Measurements from ENCODE around the gene GRIFIN.

The GRIFIN gene

DNA sequence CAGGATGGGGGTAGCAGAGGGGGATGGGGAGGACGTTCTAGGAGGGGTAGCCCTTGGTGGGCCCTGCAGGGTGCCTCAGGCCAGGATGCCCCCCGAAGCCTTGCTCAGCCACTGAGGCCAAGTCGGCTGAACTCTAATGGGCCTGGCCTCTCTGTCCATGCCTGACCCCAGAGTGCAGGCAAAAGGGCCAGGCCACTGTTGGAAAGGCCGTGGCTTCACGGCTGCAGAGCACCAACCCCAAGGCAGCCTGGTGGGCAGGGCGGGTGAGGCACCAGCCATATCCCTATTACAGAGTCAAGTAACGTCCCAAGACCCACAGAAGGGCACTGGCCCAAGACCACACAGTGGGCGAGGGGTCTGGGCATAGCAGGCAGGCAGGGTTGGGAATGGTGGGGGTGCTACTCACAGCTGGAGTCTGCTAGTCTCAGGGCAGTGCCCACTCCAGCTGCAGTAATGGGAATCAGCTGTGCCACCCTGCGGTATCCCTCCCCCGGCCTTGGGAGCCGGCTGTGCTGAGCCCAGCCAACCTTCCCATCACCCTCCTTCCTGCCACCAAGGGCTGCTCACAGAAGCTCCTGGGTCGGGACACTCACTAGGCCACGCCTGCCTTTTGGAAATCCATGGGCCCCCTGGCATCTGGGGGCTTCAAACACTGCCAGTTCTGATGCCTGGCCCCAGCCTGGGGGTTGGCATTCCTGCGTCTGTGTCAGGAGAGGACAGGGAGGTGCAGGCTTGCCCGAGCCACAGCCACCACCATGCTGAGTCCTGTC, 39.4 kb upstream of the GRIFIN start:
- no peak for DNase-seq
- intact Hi-C loops (cut with DNase I) = no loop called here

DNA sequence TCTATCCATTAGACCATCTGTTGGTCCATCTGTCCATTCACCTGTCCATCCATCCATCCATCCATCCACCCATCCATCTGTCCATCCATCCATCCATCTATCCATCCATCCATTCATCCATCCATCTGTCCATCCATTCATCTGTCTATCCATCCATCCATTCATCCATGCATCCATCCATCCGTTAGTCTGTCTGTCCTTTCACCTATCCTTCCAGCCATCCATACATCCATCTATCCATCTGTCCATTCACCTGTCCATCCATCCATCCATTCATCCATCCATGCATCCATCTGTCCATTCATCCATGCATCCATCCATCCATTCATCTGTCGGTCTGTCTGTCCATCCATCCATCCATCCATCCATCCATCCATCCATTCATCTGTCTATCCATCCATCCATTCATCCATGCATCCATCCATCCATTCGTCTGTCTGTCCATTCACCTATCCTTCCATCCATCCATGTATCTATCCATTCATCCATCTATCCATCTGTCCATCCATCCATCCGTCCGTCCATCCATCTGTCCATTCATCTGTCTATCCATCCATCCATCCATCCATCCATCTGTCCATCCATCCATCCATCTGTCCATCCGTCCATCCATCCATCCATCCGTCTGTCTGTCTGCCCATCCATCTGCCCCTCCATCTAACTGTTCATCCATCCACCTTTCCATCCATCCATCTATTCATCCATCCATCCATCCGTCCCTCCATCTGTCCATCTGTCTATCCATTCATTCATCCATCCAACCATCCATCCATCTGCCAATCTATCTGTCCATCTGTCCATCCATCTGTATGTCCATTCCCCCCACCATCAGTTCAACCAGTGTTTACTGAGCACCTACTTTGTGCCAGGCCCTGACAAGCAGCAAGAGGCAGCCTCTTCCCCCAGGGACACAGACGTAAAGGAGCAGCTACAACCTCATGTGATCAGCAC, 38.5 kb upstream of the GRIFIN start:
- intact Hi-C loops (cut with DNase I) = no loop called here
- DNase-seq = no peak

DNA sequence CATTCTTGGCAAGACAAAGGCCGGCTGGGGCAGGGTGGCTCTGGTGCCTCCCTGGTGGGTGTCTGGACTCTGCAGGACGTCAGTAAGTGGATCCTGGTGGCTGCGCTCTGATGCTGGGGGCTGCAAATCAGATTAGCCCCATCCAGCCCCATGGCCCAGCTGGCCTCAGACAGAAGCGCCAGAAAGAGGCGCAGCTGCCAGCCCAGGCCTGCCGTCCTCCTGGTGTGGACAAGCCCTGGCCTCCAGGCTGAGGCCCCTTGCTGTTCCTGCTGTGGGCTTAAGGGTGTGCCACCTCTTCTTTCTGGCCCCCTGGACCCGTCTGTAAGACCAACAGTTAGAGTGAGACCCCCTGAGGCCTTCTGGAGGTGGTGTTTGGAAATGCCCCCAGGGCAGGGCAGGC, 37.5 kb upstream of the GRIFIN start:
- intact Hi-C loops (cut with DNase I) = no loop called here
- DNase-seq = no peak

DNA sequence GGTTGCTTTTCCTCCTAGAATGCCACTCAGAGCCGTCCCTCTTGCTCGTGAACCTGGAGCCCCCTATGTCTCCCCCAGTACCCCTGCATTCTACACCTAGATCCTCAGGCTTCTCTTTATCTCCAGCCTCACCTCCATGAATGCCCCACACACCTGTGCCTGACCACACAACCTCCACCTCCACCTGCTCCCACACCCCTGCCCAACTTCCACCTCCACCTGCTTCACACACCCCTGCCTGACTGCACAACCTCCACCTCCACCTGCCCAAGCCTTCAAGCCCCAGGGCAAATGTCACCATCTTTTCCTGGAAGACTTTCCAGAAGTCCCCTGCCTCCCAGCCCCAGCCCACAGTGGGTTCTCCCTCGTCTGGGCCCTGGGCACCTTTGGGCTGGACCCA, 36.5 kb upstream of the GRIFIN start:
- intact Hi-C loops (cut with DNase I) = no loop called here
- no peak for DNase-seq

DNA sequence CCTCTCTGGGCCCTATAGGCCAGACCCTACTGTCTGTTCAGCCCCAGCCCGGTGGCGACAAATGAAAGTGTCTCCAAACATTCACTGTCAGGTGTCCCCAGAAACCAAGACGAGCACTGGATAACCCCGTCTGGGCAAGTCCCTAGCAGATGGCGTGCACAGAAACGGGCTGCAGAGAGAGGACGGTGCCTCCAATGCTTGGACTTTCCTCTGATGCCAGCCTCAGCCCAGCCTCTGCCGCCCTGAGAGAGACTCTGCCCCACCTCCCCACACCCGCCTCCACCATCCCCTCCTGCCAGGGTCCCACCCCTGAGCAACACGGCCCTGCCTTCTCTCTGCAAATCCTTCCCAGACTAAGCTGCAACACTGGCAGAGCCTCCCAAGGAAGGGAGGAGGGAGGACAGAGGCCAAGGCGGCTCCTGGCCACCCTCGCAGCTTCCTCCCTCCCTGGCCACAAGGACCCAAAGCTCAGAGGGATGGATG, 36.0 kb upstream of the GRIFIN start:
- intact Hi-C loops (cut with DNase I) = no loop called here
- peak in 1 of 42 donors; percentile 47 for DNase-seq

DNA sequence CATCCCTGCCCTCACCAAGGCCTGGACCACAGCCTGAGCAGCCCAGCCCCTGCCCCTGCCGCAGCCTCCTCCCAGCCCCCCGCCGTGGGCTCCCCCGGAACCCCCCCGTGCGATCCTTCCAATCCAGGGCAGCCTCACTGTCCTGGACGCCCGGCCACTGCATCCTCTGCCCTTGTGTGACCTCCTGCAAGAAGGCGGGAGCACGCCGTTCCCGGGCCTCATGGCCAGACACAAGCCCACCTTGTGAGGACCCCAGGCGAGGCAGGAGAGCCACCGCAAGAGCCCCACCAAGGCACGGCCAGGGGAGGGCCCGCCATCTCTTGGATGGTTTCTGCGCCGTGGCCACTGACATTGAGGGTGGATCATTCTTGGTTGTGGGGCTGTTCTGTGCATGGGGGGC, 35.6 kb upstream of the GRIFIN start:
- DNase-seq = no peak
- intact Hi-C loops (cut with DNase I) = no loop called here

DNA sequence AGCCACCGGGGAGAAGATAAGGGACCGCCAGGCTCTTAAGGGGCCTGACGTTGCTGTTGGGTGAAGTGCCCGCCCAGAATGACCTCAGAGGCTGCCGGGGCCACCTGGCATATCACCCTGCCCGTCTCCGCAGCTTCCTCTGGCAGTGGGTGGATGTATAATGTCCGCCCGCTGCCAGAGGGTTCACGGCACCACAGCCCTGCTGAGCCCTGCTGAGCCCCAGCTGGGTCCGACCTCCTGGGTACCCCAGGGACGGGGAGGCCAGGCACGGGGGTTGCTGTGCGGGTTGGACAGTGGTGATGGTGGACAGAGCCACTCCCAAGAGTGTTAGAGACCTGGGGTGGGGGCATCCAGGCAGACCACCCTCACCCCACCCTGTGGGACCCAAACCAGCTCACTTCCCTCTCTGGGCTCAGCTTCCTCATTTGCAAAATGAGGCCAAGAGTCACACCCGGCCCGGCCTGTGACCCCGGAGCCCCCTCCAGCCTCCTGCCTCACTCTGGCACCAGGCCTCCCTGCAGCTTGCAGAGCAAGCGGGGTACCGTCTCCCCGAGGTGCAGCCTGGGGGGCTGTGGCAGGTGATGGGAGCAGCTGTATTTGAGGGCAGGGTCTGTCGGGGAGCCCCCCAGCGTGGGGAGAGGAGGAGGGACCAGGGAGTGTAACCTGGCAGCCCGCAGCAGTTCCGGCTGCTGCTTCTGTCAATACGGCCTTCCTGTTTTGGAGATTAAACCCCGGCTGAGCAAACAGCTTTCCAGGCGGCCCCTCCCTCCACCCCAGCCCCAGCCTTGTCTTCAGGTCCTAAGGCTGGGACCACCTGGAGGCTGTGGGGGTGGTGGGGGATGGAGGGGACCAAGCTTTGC, 34.9 kb upstream of the GRIFIN start:
- intact Hi-C loops (cut with DNase I) = no loop called here
- no peak for DNase-seq

DNA sequence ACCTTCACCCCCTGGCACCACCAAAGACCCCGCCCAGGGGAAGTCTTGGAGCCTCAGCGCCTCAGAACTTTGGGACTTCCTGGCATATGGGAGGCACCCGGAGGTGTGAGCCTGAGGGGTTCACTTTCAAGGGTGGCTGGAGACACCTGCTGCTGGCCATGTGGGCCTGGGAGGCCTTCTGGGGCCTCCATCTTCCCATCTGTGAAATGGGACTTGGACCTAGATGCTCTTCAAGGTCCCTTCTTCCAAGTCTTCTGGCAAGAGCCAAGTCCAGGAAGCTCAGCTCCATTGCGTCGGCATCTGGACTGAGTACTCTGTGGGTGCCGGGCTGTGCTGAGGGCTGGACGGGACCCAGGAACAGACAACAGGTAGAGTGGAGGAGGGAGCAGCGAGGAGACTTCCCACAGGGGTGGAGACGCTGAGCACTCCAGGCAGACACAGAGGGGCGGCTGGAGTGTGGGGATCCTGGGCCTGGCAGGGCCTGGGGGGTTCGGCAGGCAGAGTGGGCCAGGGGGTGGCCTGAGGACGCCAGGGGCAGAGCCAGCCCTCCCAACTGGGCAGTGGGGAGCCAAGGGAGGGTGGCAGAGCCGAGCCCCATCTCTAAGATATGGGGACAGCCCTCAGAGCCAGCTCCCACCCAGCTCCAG, 34.1 kb upstream of the GRIFIN start:
- intact Hi-C loops (cut with DNase I) = no loop called here
- DNase-seq = no peak

DNA sequence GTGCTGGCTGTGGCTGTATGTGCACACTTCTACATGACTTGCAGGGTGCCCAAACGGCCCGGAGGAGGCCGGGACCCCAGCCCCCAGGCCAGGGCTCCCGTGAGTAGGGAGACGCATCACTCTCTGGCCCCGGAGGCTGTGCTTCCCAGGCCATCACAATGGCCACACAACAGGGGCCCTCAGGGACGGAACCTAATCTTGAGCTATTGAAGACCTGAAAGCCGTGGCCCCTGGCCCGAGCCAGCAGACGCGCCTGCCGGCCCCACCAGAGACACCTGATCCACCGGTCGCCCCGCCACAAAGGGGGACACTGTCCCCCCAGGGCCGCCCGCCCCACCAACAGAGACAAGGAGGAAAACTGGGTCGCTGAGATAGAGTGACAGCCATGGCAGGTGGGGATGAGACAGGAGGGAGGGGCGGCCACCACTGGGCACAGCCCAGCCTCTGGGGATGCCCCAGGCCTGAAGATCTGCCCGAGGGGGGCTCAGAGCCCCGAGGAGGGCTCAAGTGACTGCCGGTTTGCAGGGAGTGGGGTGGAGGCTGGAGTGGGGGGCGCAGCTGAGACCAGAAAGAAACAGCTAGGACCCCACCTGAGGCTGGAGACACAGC, 33.2 kb upstream of the GRIFIN start:
- intact Hi-C loops (cut with DNase I) = no loop called here
- no peak for DNase-seq

DNA sequence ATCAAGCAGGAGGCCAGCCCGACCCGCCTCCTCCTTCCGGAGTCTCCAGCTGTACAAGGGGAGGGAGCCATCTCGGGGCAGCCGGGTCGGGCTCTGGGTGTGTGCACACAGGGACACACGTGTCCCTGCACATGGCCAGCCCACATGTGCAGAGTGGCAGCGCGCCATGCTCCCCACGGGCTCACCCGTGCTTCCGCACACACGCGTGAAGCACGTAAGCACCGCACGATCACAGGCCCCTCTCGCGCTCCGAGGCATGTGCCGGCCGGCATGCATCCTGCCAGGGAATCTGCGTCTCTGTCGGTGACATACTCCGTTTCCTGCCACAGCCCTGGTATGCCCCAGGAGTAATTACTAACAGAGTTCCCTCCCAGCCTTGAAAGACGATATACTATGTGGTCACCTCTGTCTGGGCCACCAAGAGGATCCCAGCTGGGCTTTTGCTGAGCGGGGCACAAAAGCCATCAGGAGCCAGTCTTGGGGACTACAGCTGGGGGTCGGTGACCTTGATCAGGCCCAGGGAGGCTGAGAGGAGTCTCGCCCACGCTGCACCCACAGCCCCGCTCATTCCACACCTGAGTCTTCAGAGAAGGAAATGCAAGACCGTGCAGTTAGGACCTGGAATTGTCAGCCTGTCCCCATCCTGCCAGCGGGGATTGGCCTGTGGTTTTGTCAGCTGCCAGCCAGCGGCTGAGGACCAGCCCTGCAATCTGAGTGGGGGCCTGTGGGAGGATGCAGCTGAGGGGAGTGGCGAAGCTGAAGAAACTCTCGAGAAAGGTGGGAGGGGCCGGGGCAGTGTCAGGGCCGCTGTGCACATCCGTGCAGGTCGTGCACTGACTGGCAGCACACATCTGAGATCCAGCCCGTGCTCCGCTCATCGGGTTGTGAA, 32.4 kb upstream of the GRIFIN start:
- intact Hi-C loops (cut with DNase I) = no loop called here
- DNase-seq = no peak

DNA sequence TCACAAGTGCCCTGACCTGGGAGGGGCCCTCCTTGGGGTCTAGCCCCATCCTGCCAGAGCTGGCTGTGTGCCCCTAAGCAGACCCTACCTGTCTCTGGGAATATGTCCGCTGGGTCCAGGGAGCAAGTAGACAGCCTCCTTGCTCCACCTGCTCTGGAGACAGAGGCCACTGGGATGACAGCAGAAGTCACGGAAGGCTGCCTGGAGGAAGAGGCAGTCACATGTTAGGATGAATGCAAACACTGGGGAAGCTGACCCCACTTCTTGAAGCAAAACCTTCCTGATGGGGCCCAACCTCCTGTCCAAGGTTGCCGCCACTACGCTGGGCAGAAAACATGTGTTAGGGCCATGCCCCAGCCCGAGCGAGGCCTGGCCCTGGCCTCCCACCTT, 31.7 kb upstream of the GRIFIN start:
- no peak for DNase-seq
- intact Hi-C loops (cut with DNase I) = no loop called here

DNA sequence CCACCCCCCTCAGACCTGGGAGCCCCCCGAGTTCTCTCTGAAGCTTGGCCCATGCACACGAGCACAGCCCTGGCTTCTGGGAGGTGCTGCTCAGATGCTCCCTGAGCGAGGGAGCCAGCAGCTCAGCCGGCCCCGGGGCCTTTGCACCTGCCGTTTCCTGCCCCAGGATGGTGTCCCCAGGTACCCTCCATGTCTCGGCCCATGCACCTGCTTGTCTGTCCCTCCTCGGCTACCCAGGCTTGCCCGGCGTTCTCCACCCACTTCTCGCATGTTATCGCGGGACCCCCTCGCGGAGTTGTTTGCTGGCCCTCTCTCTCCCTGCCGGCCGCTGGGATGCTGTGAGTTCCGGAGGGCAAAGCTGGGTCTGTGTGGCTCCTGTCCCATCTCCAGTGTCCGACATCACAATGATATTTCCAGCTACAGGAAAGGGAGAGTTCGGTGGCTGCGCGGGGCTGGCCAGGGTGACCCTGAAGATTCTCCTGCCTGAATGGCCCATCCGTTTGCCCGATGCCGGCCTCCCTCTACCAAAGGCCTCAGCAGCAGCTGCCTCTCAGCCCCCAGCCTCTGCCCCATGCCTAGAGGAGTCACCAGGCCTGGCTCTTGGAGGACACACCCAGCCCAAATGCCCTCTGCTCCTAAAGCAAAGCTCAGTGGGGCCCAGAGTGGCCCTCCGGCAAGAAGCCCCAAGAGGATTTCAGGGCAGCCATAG, 31.2 kb upstream of the GRIFIN start:
- intact Hi-C loops (cut with DNase I) = no loop called here
- DNase-seq = no peak

DNA sequence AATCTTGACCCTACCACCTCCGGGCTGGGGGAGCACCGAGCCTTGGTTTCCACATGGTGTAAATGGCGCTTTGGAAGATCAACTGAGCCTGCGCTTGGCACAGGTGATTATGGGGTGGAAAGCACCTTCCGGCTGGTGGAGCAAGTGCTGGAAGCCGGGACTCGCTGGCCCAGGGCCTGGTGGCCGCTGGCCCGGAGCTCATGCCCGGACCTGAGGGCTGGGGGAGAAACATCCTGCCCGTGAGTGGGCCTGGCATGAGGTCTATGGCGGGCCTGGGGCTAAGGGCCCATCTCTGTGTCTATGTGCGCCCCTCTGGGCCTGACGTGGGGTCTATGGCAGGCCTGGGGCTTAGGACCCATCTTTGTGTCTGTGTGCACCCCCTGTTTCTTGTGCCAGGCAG, 29.2 kb upstream of the GRIFIN start:
- intact Hi-C loops (cut with DNase I) = no loop called here
- no peak for DNase-seq

DNA sequence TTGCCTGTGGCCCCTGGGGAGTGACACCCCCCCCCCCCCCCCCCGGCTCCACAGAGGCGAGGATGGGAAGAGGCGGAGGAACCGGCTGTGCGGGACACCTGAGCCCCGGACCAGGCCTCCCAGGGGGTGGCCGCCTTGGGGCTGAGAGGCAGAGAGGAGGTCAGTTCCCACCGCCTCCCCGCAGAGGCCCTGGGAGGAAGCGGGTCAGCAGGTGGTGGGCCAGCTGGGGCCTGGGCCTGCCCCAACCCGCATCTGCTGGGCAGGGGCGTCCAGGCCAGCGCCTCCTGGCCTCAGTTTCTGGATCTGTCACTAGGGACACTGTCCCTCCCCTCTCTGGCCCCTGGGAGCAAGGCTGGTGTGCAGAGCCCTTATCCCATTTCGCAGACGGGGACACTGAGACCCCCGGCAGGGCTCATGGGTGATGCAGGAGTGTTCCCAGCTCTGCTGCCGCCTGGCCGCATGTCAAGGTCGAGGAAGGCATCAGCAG, 28.7 kb upstream of the GRIFIN start:
- no peak for DNase-seq
- intact Hi-C loops (cut with DNase I) = no loop called here

DNA sequence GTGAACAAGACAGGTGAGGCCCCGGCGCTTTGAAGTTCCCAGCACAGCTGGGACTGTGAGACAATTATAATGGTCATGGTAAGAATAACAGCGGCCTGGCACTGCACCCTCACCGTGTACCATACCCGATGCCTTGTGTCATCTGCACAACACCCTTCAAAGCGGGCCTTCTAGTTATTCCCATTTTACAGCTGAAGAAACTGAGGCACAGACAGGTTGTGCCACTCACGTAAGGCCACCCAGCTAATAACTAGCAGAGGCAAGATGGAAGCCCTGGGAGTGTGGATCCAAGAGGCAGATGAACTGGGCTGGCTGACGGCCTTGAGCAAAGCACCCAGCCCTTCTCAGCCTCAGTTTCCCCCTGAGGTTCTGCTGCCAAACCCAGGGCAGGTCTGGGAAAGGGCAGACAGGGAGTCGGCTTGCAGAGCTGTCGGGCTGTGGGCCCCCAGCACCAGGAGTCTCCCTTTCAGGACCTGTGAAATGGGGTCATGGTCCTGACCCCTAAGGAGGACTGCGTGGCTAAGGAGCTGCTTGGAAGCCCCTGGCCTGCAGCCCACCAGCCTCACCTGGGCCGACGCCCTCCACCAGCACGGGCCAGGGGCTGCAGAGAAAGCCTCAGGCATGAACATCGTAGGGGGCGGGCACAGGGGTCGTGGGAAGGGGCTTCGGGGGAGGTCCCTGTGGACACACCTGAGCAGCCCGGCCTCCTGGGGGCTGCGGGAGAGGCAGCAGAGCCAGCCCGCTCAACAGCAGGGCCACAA, 28.1 kb upstream of the GRIFIN start:
- DNase-seq = no peak

More for the DNA sequence above, 28.1 kb upstream of the GRIFIN start:
- intact Hi-C loops (cut with DNase I) = no loop called here

Measured in head of caudate nucleus (tissue), 42 donors.